ENCODE data around the gene RPH3AL. TPM values are rescaled to one million over a fixed set of nuclear protein-coding genes. Genes with fewer than 3 reads are reported as not detected.

RPH3AL gene
- total RNA-seq, 1 donor = 1.3 TPM

- no peak for DNase-seq (ENCODE audit: low read depth)
- TF ChIP-seq CTCF (IDR thresholded peaks at IDR 0.05; ENCODE audit: insufficient read depth, low read depth, low read length) = no peak
- H3K4me3 ChIP-seq (ENCODE audit: low read depth, low read length) = no peak overlapping the region
Observed at GRCh38 chr17:258906-259305, 93.7 kb downstream of the RPH3AL start.

GRCh38 chr17:258045-258734, 94.4 kb downstream of the RPH3AL start:
- DNase-seq (ENCODE audit: low read depth) = no peak
- no peak overlapping the region for H3K4me3 ChIP-seq (ENCODE audit: low read depth, low read length)
- TF ChIP-seq CTCF (IDR thresholded peaks at IDR 0.05; ENCODE audit: insufficient read depth, low read depth, low read length) = no peak

GRCh38 chr17:253091-253846, 99.3 kb downstream of the RPH3AL start:
- no peak for DNase-seq (ENCODE audit: low read depth)
- no peak for TF ChIP-seq CTCF (IDR thresholded peaks at IDR 0.05; ENCODE audit: insufficient read depth, low read depth, low read length)
- H3K4me3 ChIP-seq (ENCODE audit: low read depth, low read length) = no peak overlapping the region

- no peak for DNase-seq (ENCODE audit: low read depth)
- no peak for TF ChIP-seq CTCF (IDR thresholded peaks at IDR 0.05; ENCODE audit: insufficient read depth, low read depth, low read length)
- no peak overlapping the region for H3K4me3 ChIP-seq (ENCODE audit: low read depth, low read length)
Observed at GRCh38 chr17:252456-252855, 100.2 kb downstream of the RPH3AL start.

- no peak overlapping the region for H3K4me3 ChIP-seq (ENCODE audit: low read depth, low read length)
- no peak for TF ChIP-seq CTCF (IDR thresholded peaks at IDR 0.05; ENCODE audit: insufficient read depth, low read depth, low read length)
- DNase-seq (ENCODE audit: low read depth) = no peak
Observed at GRCh38 chr17:251531-251930, 101.1 kb downstream of the RPH3AL start.

GRCh38 chr17:250487-251300, 101.9 kb downstream of the RPH3AL start:
- H3K4me3 ChIP-seq (ENCODE audit: low read depth, low read length) = no peak overlapping the region
- TF ChIP-seq CTCF (IDR thresholded peaks at IDR 0.05; ENCODE audit: insufficient read depth, low read depth, low read length) = no peak

More at GRCh38 chr17:250487-251300, 101.9 kb downstream of the RPH3AL start:
- DNase-seq (ENCODE audit: low read depth) = no peak
